H1 (cell line): Measurements from ENCODE around the gene PDE8A. TPM values are rescaled to one million over a fixed set of nuclear protein-coding genes. Genes with fewer than 3 reads are reported as not detected.

Source experiments
- CTCF ChIA-PET: fragments of 300-600 bp; sonication (Branson Sonifier 250); formaldehyde crosslinking; loops from one replicate; lab custom pipeline; 2021; ENCODE audit not compliant: partially characterized antibody; lab: Charles Lee
- POLR2A ChIA-PET: fragments of 300-600 bp; sonication (Branson Sonifier 250); formaldehyde crosslinking; loops from one replicate; lab custom pipeline; 2021; ENCODE audit warnings: inconsistent platforms; ENCODE audit not compliant: partially characterized antibody; lab: Charles Lee
- DNase-seq, 2 experiments: peaks; one replicate each; pipeline versions ENCODE4 v3.0.0 to v3.0.0-alpha.2; 2010 to 2022; ENCODE audit warnings: low spot score in 2 of 2, low read depth in 1 of 2, mixed read lengths in 1 of 2
- FAIRE-seq: peaks from 2 replicates; lab custom pipeline; 2011; peaks lifted over from hg19 to GRCh38; lab: Jason Lieb, UNC
- H2AFZ ChIP-seq: 2 replicates; pipeline ENCODE4 v1.8.1; 2012; ENCODE audit warnings: low read length, inconsistent platforms
- H2AK5ac ChIP-seq: 2 replicates; pipeline ENCODE4 v1.6.1; 2013; ENCODE audit warnings: low read depth, low read length
- H2BK120ac ChIP-seq: replicated peaks from 2 replicates; pipeline ENCODE3; 2013; ENCODE audit warnings: low read depth, low read length, inconsistent platforms
- H2BK12ac ChIP-seq: 2 replicates; pipeline ENCODE4 v1.6.1; 2013; ENCODE audit warnings: low read depth, low read length
- H2BK15ac ChIP-seq: 2 replicates; pipeline ENCODE4 v1.6.1; 2013; ENCODE audit warnings: low read length
- H2BK20ac ChIP-seq: 2 replicates; pipeline ENCODE4 v1.6.1; 2013; ENCODE audit warnings: low read length
- H2BK5ac ChIP-seq: 2 replicates; pipeline ENCODE4 v1.6.1; 2013; ENCODE audit warnings: low read depth, low read length
- H3K14ac ChIP-seq: 2 replicates; pipeline ENCODE4 v1.6.1; 2013; ENCODE audit warnings: inconsistent platforms; ENCODE audit not compliant: insufficient read length
- H3K18ac ChIP-seq: 2 replicates; pipeline ENCODE4 v1.6.1; 2013; ENCODE audit warnings: low read length; ENCODE audit errors: extremely low read depth
- H3K23ac ChIP-seq: 2 replicates; pipeline ENCODE4 v1.6.1; 2013; ENCODE audit warnings: inconsistent platforms; ENCODE audit not compliant: insufficient read length
- H3K23me2 ChIP-seq: 2 replicates; pipeline ENCODE4 v1.6.1; 2013; ENCODE audit warnings: low read depth, low read length
- H3K27ac ChIP-seq: 2 replicates; pipeline ENCODE4 v1.6.1; 2011; ENCODE audit warnings: low read depth, low read length, inconsistent platforms
- H3K27me3 ChIP-seq, 4 experiments: replicated peaks in 1 of 4; 1 replicate in 1 of 4; 2 replicates in 3 of 4; pipeline versions ENCODE4 v1.6.1 to v1.8.1; 2011 to 2013; ENCODE audit warnings: low read length in 3 of 4, mild to moderate bottlenecking in 3 of 4, inconsistent platforms in 2 of 4, mixed read lengths in 2 of 4, moderate library complexity in 1 of 4; ENCODE audit not compliant: control insufficient read depth in 3 of 4, insufficient read depth in 3 of 4; ENCODE audit errors: extremely low read depth in 1 of 4
- H3K36me3 ChIP-seq, 4 experiments: 2 replicates each; pipeline versions ENCODE4 v1.6.1 to v1.8.1; 2011 to 2013; ENCODE audit warnings: mild to moderate bottlenecking in 4 of 4, low read length in 3 of 4, moderate library complexity in 2 of 4, control low read depth in 1 of 4, inconsistent platforms in 1 of 4; ENCODE audit not compliant: insufficient read depth in 4 of 4, control insufficient read depth in 2 of 4
- H3K4ac ChIP-seq: replicated peaks from 2 replicates; pipeline ENCODE3; 2013; ENCODE audit warnings: low read length, low read depth, mixed read lengths, inconsistent platforms; ENCODE audit not compliant: insufficient read length
- H3K4me1 ChIP-seq, 4 experiments: replicated peaks in 1 of 4; 1 replicate in 1 of 4; 2 replicates in 3 of 4; pipeline versions ENCODE4 v1.6.1 to v1.8.1; 2011 to 2013; ENCODE audit warnings: low read length in 3 of 4, inconsistent platforms in 2 of 4, mixed read lengths in 1 of 4; ENCODE audit not compliant: insufficient read depth in 4 of 4, control insufficient read depth in 3 of 4
- H3K4me2 ChIP-seq, 2 experiments: 2 replicates each; pipeline versions ENCODE4 v1.6.1 to v1.8.1; 2011 to 2013; ENCODE audit warnings: low read depth in 2 of 2, low read length in 2 of 2, control low read depth in 1 of 2, inconsistent platforms in 1 of 2, mild to moderate bottlenecking in 1 of 2; ENCODE audit not compliant: insufficient read depth in 1 of 2
- H3K4me3 ChIP-seq, 4 experiments: fragments of 200-600, 300-600 bp in 1 of 4; sonication (generic), shearing (Covaris generic), sonication (Bioruptor Twin) in 1 of 4; 2 replicates each; pipeline versions ENCODE4 v1.5.1 to v1.8.1; 2011 to 2016; ENCODE audit warnings: low read length in 4 of 4, low read depth in 3 of 4, control low read depth in 2 of 4, inconsistent platforms in 2 of 4, mild to moderate bottlenecking in 2 of 4, mixed read lengths in 1 of 4, moderate library complexity in 1 of 4; ENCODE audit not compliant: insufficient read depth in 2 of 4; ENCODE audit errors: extremely low read depth in 1 of 4
- H3K56ac ChIP-seq: replicated peaks from 2 replicates; pipeline ENCODE3; 2013; ENCODE audit warnings: low read depth, mild to moderate bottlenecking, mixed read lengths, low read length, inconsistent platforms; ENCODE audit not compliant: insufficient read length
- H3K79me1 ChIP-seq: 2 replicates; pipeline ENCODE4 v1.6.1; 2013; ENCODE audit warnings: low read depth, low read length, control low read depth
- H3K79me2 ChIP-seq, 2 experiments: 2 replicates each; pipeline versions ENCODE4 v1.6.1 to v1.8.1; 2012 to 2013; ENCODE audit warnings: low read length in 2 of 2, mild to moderate bottlenecking in 2 of 2, inconsistent platforms in 1 of 2; ENCODE audit not compliant: insufficient read depth in 2 of 2, control insufficient read depth in 1 of 2
- H3K9ac ChIP-seq, 4 experiments: replicated peaks in 1 of 4; 1 replicate in 1 of 4; 2 replicates in 3 of 4; pipeline versions ENCODE4 v1.6.1 to v1.8.1; 2011 to 2013; ENCODE audit warnings: low read depth in 3 of 4, low read length in 3 of 4, control low read depth in 2 of 4, mild to moderate bottlenecking in 2 of 4, moderate library complexity in 2 of 4, inconsistent platforms in 1 of 4; ENCODE audit errors: extremely low read depth in 1 of 4
- H3K9me3 ChIP-seq, 2 experiments: 2 replicates each; pipeline versions ENCODE4 v1.6.1 to v1.8.1; 2012 to 2013; ENCODE audit warnings: mild to moderate bottlenecking in 2 of 2, moderate library complexity in 2 of 2, control low read depth in 1 of 2, inconsistent platforms in 1 of 2, low read depth in 1 of 2, low read length in 1 of 2, mixed read lengths in 1 of 2; ENCODE audit not compliant: insufficient read depth in 2 of 2
- H4K20me1 ChIP-seq, 2 experiments: replicated peaks in 1 of 2; 2 replicates each; pipeline versions ENCODE3 to v1.8.1; 2011 to 2013; ENCODE audit warnings: inconsistent platforms in 2 of 2, low read length in 2 of 2, mild to moderate bottlenecking in 1 of 2; ENCODE audit not compliant: insufficient read depth in 2 of 2, control insufficient read depth in 1 of 2
- H4K5ac ChIP-seq: 2 replicates; pipeline ENCODE4 v1.6.1; 2013; ENCODE audit warnings: low read length, low read depth, mixed read lengths, inconsistent platforms; ENCODE audit not compliant: insufficient read length
- H4K8ac ChIP-seq: 2 replicates; pipeline ENCODE4 v1.8.0; 2013; ENCODE audit warnings: mild to moderate bottlenecking, moderate library complexity, low read length, inconsistent platforms; ENCODE audit not compliant: insufficient read depth; ENCODE audit errors: extremely low read depth
- H4K91ac ChIP-seq: replicated peaks from 2 replicates; pipeline ENCODE3; 2013; ENCODE audit warnings: low read length, mixed read lengths, inconsistent platforms; ENCODE audit not compliant: insufficient read length
- KDM1A ChIP-seq: fragments of 200-600, 300-600 bp; sonication (generic); IDR thresholded peaks from 2 replicates; pipeline ENCODE4 v1.7.1; 2016; ENCODE audit warnings: mild to moderate bottlenecking, low read length, borderline replicate concordance
- RAD21 ChIP-seq, 2 experiments: IDR thresholded peaks in 1 of 2; conservative IDR thresholded peaks in 1 of 2; 2 replicates each; pipeline ENCODE4 v1.6.1; 2011; ENCODE audit warnings: low read depth in 2 of 2, low read length in 2 of 2, improper control_type of control experiment in 1 of 2, inconsistent platforms in 1 of 2, mild to moderate bottlenecking in 1 of 2, moderate library complexity in 1 of 2
- WGBS, 2 experiments: shearing (Covaris generic) in 1 of 2; methylation state at CpG; one replicate each; pipeline versions ENCODE4 v1.1.6 to v1.1.7; 2013 to 2015; ENCODE audit warnings: low lambda C conversion rate in 2 of 2, mixed read lengths in 2 of 2, inconsistent platforms in 1 of 2, low coverage in 1 of 2, missing lambda C conversion rate in 1 of 2; ENCODE audit not compliant: insufficient replicate concordance in 2 of 2, insufficient coverage in 1 of 2, insufficient read length in 1 of 2; ENCODE audit errors: extremely low coverage in 1 of 2, missing lambda C conversion rate in 1 of 2; 5-methylcytosine and 5-hydroxymethylcytosine counted together
- polyA plus RNA-seq, 7 experiments: library from polyadenylated mRNA; depleted of rRNA in 3 of 7; stranded (reverse) in 5 of 7; unstranded in 2 of 7; fragments of >200 nt in 5 of 7; fragments of 200-250 nt in 2 of 7; gene quantifications; 1 replicate in 5 of 7; 2 replicates in 1 of 7; 4 replicates in 1 of 7; pipeline versions ENCODE4 v1.2.1 to v1.2.3, GENCODE V29; 2011 to 2013; ENCODE audit warnings: missing spikeins in 2 of 7, mixed read lengths in 2 of 7
- total RNA-seq: library from RNA; stranded (reverse); fragmentation: NEBNext Ultra II Directional; extraction: Animal tissue kit (Norgen Biotek cat#: 25700); gene quantifications from 2 replicates; pipeline ENCODE4 v1.2.1, GENCODE V29; 2021

The PDE8A gene
- total and polyA plus RNA-seq, 2 of the 8 experiments (the other 6 are each of a cell fraction or from before 2014, with no cell fraction given), result 6.9 to 7.8 TPM

GRCh38 chr15:85026304-85027032, 44.8 kb downstream of the PDE8A start:
- H3K27me3 ChIP-seq, result no peaks in the 10 kb centered on the region
- TF ChIP-seq RAD21 (IDR thresholded peaks at IDR 0.05 in 1 of 2, conservative IDR thresholded peaks at IDR 0.05 in 1 of 2; ENCODE audit: low read depth in 2 of 2, low read length in 2 of 2) (no peak), KDM1A (no peak)
- peaks cover 0 to 9% (median 3%) of the 10 kb centered on the region in 4 experiments; a peak in 4 of 7 replicates for H3K4me1 ChIP-seq
- no peak overlapping the region for H4K8ac ChIP-seq
- no peak overlapping the region for H3K4me2 ChIP-seq
- peaks cover 0 to 2% of the 10 kb centered on the region in 2 experiments for H4K20me1 ChIP-seq
- peaks cover 0 to 5% of the 10 kb centered on the region in 2 experiments; a peak in 1 of 4 replicates for H3K79me2 ChIP-seq
- no peak overlapping the region for H2AFZ ChIP-seq
- H3K79me1 ChIP-seq, result no peaks in the 10 kb centered on the region; the same call in 1 of the 2 replicates
- H3K4ac ChIP-seq, result no peak overlapping the region
- H3K4me3 ChIP-seq, result no peak overlapping the region
- no peak overlapping the region for H2BK120ac ChIP-seq
- H2AK5ac ChIP-seq, result no peak overlapping the region
- CTCF ChIA-PET, result interaction anchor here (0.5 to 1.0 kb wide), 3 partner anchors 10 to 102 kb away, joined by 3 to 4 read pairs (median 3); no protein-coding TSS in a partner anchor
- POLR2A ChIA-PET, result interaction anchor here (0.6 kb wide), 1 partner anchor 364 kb away, joined by 3 read pairs; no protein-coding TSS in a partner anchor
- H4K91ac ChIP-seq, result no peak overlapping the region
- H2BK12ac ChIP-seq, result no peak overlapping the region
- DNase-seq (no peak), FAIRE-seq (no peak)
- no peak overlapping the region for H3K9ac ChIP-seq
- H2BK5ac ChIP-seq, result no peak overlapping the region
- no peaks in the 10 kb centered on the region for H3K23me2 ChIP-seq
- no peak overlapping the region for H3K27ac ChIP-seq
- no peak overlapping the region for H4K5ac ChIP-seq
- no peak overlapping the region for H2BK15ac ChIP-seq
- no peak overlapping the region for H3K56ac ChIP-seq
- no peaks in the 10 kb centered on the region for H3K9me3 ChIP-seq
- no peak overlapping the region for H3K14ac ChIP-seq
- H2BK20ac ChIP-seq, result no peak overlapping the region
- H3K18ac ChIP-seq, result no peak overlapping the region
- WGBS, 2 experiments, result 88% methylated on average over 2 of the region's 2 CpGs; no CpG with 5 or more reads in 1 of the 2 experiments
- H3K36me3 ChIP-seq, result no peaks in the 10 kb centered on the region
- no peak overlapping the region for H3K23ac ChIP-seq
